ENCODE data around the gene KPNA6. TPM values are rescaled to one million over a fixed set of nuclear protein-coding genes. Genes with fewer than 3 reads are reported as not detected.

Gene KPNA6
- total and polyA plus RNA-seq, 2 of the 4 experiments (the other 2 are of a cell fraction): 27.0 to 50.7 TPM

DNA sequence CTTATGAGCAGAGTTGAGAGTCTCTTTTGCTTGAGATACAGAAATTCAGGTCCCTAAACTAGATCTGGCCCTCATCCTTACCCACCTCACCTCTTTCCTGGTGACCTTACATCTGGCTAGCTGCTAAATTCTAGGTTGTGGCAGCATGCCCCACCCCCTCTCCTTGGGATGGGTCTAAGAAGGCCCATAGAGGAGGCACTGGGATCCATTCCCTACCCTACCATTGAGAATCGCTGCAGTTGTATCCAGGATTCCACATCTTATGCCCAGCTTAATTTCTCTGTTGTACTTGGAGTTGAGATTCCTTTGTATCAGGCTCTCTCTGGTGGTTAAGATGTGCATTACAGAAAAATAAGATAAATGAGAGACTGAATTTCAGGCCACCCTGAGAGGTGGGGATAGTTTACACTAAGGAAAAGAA, 44.6 kb upstream of the KPNA6 start:
- Histone ChIP-seq H3K14ac (replicated peaks; ENCODE audit: low read depth, low read length) (peak overlapping the region; percentile 69), H3K56ac (ENCODE audit: extremely low read depth, insufficient read depth, low read length) (no peak overlapping the region), H3K79me1 (ENCODE audit: low read depth in 1 of 2, low read length in 2 of 2) (peaks cover 6 to 51% of the 10 kb centered on the region in 2 experiments; a peak in 3 of 4 replicates), H4K8ac (ENCODE audit: low read depth in 2 of 2, low read length in 2 of 2) (peak overlapping the region in 1 of 2 experiments; percentile 72; a peak in 2 of 4 replicates), H4K20me1 (ENCODE audit: insufficient read depth, low read length) (peaks cover 28% of the 10 kb centered on the region), H2BK20ac (ENCODE audit: low read depth, low read length) (peak overlapping the region; percentile 44; the same call in 1 of the 2 replicates), H3K9ac (ENCODE audit: low read depth, low read length) (peak overlapping the region; percentile 22; the same call in 1 of the 2 replicates), H2BK15ac (ENCODE audit: low read depth, low read length) (peak overlapping the region; percentile 22; the same call in 1 of the 3 replicates), H3K23ac (ENCODE audit: low read depth, low read length) (peak overlapping the region; percentile 60; the same call in 1 of the 2 replicates), H2AK9ac (replicated peaks; ENCODE audit: low read depth, low read length, poor library complexity) (peak overlapping the region; percentile 98), H2AK5ac (ENCODE audit: low read depth, low read length) (peak overlapping the region; percentile 91), H3K18ac (ENCODE audit: low read depth, low read length) (no peak overlapping the region), H3K4me2 (ENCODE audit: low read depth, low read length) (no peak overlapping the region), H4K91ac (ENCODE audit: insufficient read depth, low read depth, low read length) (peak overlapping the region; percentile 30; the same call in 1 of the 2 replicates), H3K27ac (ENCODE audit: insufficient read depth, low read length) (peak overlapping the region; percentile 60), H2AFZ (replicated peaks; ENCODE audit: low read length, poor library complexity) (no peak overlapping the region), H4K5ac (ENCODE audit: low read depth, low read length) (peak overlapping the region; percentile 17; the same call in 1 of the 2 replicates), H3K4ac (ENCODE audit: low read depth, low read length) (peak overlapping the region; percentile 86), H2BK5ac (ENCODE audit: low read depth, low read length, poor library complexity, severe bottlenecking) (peak overlapping the region; percentile 81), H3K4me3 (ENCODE audit: insufficient read depth, low read depth, low read length) (no peak overlapping the region), H3K36me3 (ENCODE audit: control insufficient read depth, insufficient read depth, low read length) (peaks cover 34% of the 10 kb centered on the region), H2BK120ac (ENCODE audit: low read depth, low read length) (peak overlapping the region; percentile 39), H3K4me1 (ENCODE audit: control insufficient read depth, insufficient read depth, low read length) (peaks cover 14% of the 10 kb centered on the region), H3K27me3 (ENCODE audit: control insufficient read depth, insufficient read depth, low read length) (no peaks in the 10 kb centered on the region), H3K9me3 (ENCODE audit: control insufficient read depth, insufficient read depth, low read length) (no peaks in the 10 kb centered on the region), H3K9me1 (ENCODE audit: insufficient read depth, low read length) (peaks cover 17% of the 10 kb centered on the region)
- WGBS, 2 experiments (ENCODE audit: extremely low coverage in 2 of 2, insufficient read length in 1 of 2): no CpG with 5 or more reads among the region's 1 CpG
- DNase-seq (peak; percentile 76), ATAC-seq (ENCODE audit: low read depth) (peak; percentile 64)
- no TSS peak for BruUV-seq (replicated peaks)
- ChIA-PET CTCF (interaction anchor here (0.6 to 1.7 kb wide), 6 partner anchors 9 to 128 kb away, joined by 4 to 8 read pairs (median 5); partner anchors contain the start of genes KHDRBS1 and TMEM39B), POLR2A (ENCODE audit: unreplicated experiment) (interaction anchor here (0.6 to 1.0 kb wide), 2 partner anchors 8 to 161 kb away, joined by 3 to 6 read pairs; no protein-coding TSS in a partner anchor)
- in situ Hi-C loops (cut with MboI; ENCODE audit: low sequenced_read_pairs) (no loop called here), intact Hi-C loops (cut with micrococcal nuclease) (loop anchor here (1.0 to 10.0 kb wide), 5 partner anchors 86 to 301 kb away; no protein-coding TSS in a partner anchor), dilution Hi-C loops (cut with HindIII; ENCODE audit: low sequenced_read_pairs, unreplicated experiment) (no loop called here)
- TF ChIP-seq RFX5 (IDR thresholded peaks at IDR 0.05; ENCODE audit: low read depth, low read length): no peak
- 0 out of 2 replicates have a peak, but pooled peaks have one; percentile 7 for TF ChIP-seq MAFK (IDR thresholded peaks at IDR 0.05; ENCODE audit: low read depth, low read length)
- TF ChIP-seq CHD1 (IDR thresholded peaks at IDR 0.05; ENCODE audit: low read depth, low read length): no peak
- TF ChIP-seq, protein P1, sequence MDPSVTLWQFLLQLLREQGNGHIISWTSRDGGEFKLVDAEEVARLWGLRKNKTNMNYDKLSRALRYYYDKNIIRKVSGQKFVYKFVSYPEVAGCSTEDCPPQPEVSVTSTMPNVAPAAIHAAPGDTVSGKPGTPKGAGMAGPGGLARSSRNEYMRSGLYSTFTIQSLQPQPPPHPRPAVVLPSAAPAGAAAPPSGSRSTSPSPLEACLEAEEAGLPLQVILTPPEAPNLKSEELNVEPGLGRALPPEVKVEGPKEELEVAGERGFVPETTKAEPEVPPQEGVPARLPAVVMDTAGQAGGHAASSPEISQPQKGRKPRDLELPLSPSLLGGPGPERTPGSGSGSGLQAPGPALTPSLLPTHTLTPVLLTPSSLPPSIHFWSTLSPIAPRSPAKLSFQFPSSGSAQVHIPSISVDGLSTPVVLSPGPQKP (IDR thresholded peaks at IDR 0.05; ENCODE audit: borderline replicate concordance, low read depth, low read length): no peak
- no peak for TF ChIP-seq MAZ (IDR thresholded peaks at IDR 0.05; ENCODE audit: borderline replicate concordance, low read depth, low read length)
- TF ChIP-seq RCOR1 (IDR thresholded peaks at IDR 0.05; ENCODE audit: insufficient replicate concordance, low read length): no peak
- TF ChIP-seq POLR2A (IDR thresholded peaks at IDR 0.05; ENCODE audit: low read depth, low read length): no peak
- no peak for TF ChIP-seq FOS (IDR thresholded peaks at IDR 0.05; ENCODE audit: low read depth, low read length)
- TF ChIP-seq, protein P2, sequence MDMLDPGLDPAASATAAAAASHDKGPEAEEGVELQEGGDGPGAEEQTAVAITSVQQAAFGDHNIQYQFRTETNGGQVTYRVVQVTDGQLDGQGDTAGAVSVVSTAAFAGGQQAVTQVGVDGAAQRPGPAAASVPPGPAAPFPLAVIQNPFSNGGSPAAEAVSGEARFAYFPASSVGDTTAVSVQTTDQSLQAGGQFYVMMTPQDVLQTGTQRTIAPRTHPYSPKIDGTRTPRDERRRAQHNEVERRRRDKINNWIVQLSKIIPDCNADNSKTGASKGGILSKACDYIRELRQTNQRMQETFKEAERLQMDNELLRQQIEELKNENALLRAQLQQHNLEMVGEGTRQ (IDR thresholded peaks at IDR 0.05; ENCODE audit: low read depth, low read length): no peak
- TF ChIP-seq NFE2L2 (IDR thresholded peaks at IDR 0.05; ENCODE audit: low read depth, low read length): no peak
- TF ChIP-seq, protein P3, sequence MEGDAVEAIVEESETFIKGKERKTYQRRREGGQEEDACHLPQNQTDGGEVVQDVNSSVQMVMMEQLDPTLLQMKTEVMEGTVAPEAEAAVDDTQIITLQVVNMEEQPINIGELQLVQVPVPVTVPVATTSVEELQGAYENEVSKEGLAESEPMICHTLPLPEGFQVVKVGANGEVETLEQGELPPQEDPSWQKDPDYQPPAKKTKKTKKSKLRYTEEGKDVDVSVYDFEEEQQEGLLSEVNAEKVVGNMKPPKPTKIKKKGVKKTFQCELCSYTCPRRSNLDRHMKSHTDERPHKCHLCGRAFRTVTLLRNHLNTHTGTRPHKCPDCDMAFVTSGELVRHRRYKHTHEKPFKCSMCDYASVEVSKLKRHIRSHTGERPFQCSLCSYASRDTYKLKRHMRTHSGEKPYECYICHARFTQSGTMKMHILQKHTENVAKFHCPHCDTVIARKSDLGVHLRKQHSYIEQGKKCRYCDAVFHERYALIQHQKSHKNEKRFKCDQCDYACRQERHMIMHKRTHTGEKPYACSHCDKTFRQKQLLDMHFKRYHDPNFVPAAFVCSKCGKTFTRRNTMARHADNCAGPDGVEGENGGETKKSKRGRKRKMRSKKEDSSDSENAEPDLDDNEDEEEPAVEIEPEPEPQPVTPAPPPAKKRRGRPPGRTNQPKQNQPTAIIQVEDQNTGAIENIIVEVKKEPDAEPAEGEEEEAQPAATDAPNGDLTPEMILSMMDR (conservative IDR thresholded peaks at IDR 0.05; ENCODE audit: low read depth, low read length): peak; percentile 70
- TF ChIP-seq MXI1 (IDR thresholded peaks at IDR 0.05; ENCODE audit: borderline replicate concordance, low read depth, low read length): no peak
- peak; percentile 68 for TF ChIP-seq SMC3 (IDR thresholded peaks at IDR 0.05; ENCODE audit: low read depth, low read length)
- no peak for TF ChIP-seq CEBPB (IDR thresholded peaks at IDR 0.05; ENCODE audit: low read depth, low read length)
- peak; percentile 78 for TF ChIP-seq RAD21 (IDR thresholded peaks at IDR 0.05; ENCODE audit: low read length)

Measured in IMR-90 (cell line).